Liver (tissue), 9 donors: ENCODE results near the gene APOL6. TPM values are rescaled to one million over a fixed set of nuclear protein-coding genes. Genes with fewer than 3 reads are reported as not detected.

Source experiments
- DNase-seq: peaks from one replicate; pipeline ENCODE4 v3.0.0-alpha.2; 2017; ENCODE audit warnings: low spot score
- H3K27ac ChIP-seq, 2 donors: one replicate each; pipeline ENCODE4 v1.7.0; 2013; ENCODE audit warnings: inconsistent platforms in 2 of 2, low read length in 2 of 2, control low read depth in 1 of 2, low read depth in 1 of 2, mild to moderate bottlenecking in 1 of 2
- H3K27me3 ChIP-seq, 4 donors: one replicate each; pipeline versions ENCODE4 v1.6.1 to v1.7.0; 2013; ENCODE audit warnings: low read length in 3 of 4, inconsistent platforms in 1 of 4, mild to moderate bottlenecking in 1 of 4, moderate library complexity in 1 of 4; ENCODE audit not compliant: control insufficient read depth in 4 of 4, insufficient read depth in 4 of 4
- H3K36me3 ChIP-seq, 4 donors: one replicate each; pipeline versions ENCODE4 v1.6.1 to v1.7.0; 2013; ENCODE audit warnings: low read length in 3 of 4, mild to moderate bottlenecking in 3 of 4, low read depth in 1 of 4, moderate library complexity in 1 of 4; ENCODE audit not compliant: control insufficient read depth in 4 of 4, insufficient read depth in 3 of 4
- H3K4me1 ChIP-seq, 4 donors: one replicate each; pipeline versions ENCODE4 v1.6.1 to v1.7.0; 2013; ENCODE audit warnings: low read length in 3 of 4, mild to moderate bottlenecking in 3 of 4, moderate library complexity in 1 of 4; ENCODE audit not compliant: control insufficient read depth in 4 of 4, insufficient read depth in 4 of 4
- H3K4me3 ChIP-seq, 3 donors: one replicate each; pipeline versions ENCODE4 v1.6.1 to v1.7.0; 2013; ENCODE audit warnings: low read length in 3 of 3, control low read depth in 1 of 3, low read depth in 1 of 3, mild to moderate bottlenecking in 1 of 3
- H3K9ac ChIP-seq, 2 donors: one replicate each; pipeline ENCODE4 v1.7.0; 2013; ENCODE audit warnings: low read length in 2 of 2, mild to moderate bottlenecking in 2 of 2, moderate library complexity in 2 of 2, control low read depth in 1 of 2, low read depth in 1 of 2
- H3K9me3 ChIP-seq, 4 donors: one replicate each; pipeline versions ENCODE4 v1.6.1 to v1.7.0; 2013; ENCODE audit warnings: low read length in 3 of 4; ENCODE audit not compliant: control insufficient read depth in 4 of 4
- EGR1 ChIP-seq, 2 donors: IDR thresholded peaks; 2 replicates each; pipeline ENCODE4 v1.6.1; 2016 to 2018; ENCODE audit warnings: antibody characterized with exemption in 2 of 2, low read depth in 2 of 2
- FOXA1 ChIP-seq: IDR thresholded peaks from 2 replicates; pipeline ENCODE4 v1.6.1; 2016; ENCODE audit warnings: antibody characterized with exemption
- FOXA2 ChIP-seq: IDR thresholded peaks from 2 replicates; pipeline ENCODE4 v1.6.1; 2016; ENCODE audit warnings: antibody characterized with exemption
- GABPA ChIP-seq, 2 donors: IDR thresholded peaks in 1 of 2; conservative IDR thresholded peaks in 1 of 2; 2 replicates each; pipeline ENCODE4 v1.6.1; 2016; ENCODE audit warnings: antibody characterized with exemption in 2 of 2, mild to moderate bottlenecking in 1 of 2, moderate library complexity in 1 of 2
- HNF4A ChIP-seq, 2 donors: conservative IDR thresholded peaks; 2 replicates each; pipeline ENCODE4 v1.6.1; 2016; ENCODE audit warnings: antibody characterized with exemption in 2 of 2, mild to moderate bottlenecking in 2 of 2
- HNF4G ChIP-seq: IDR thresholded peaks from 2 replicates; pipeline ENCODE4 v1.6.1; 2016; ENCODE audit warnings: antibody characterized with exemption
- JUND ChIP-seq, 2 donors: IDR thresholded peaks; 2 replicates each; pipeline ENCODE4 v1.6.1; 2016; ENCODE audit warnings: antibody characterized with exemption in 2 of 2
- NR2F2 ChIP-seq: IDR thresholded peaks from 2 replicates; pipeline ENCODE4 v1.6.1; 2016; ENCODE audit warnings: antibody characterized with exemption
- RAD21 ChIP-seq, 2 donors: IDR thresholded peaks; 2 replicates each; pipeline ENCODE4 v1.6.1; 2016; ENCODE audit warnings: antibody characterized with exemption in 2 of 2, mild to moderate bottlenecking in 2 of 2
- RXRA ChIP-seq, 2 donors: IDR thresholded peaks; 2 replicates each; pipeline ENCODE4 v1.6.1; 2017 to 2018; ENCODE audit warnings: antibody characterized with exemption in 2 of 2, mild to moderate bottlenecking in 1 of 2
- SP1 ChIP-seq: IDR thresholded peaks from 2 replicates; pipeline ENCODE4 v1.6.1; 2018; ENCODE audit warnings: antibody characterized with exemption, mild to moderate bottlenecking
- TAF1 ChIP-seq: conservative IDR thresholded peaks from 2 replicates; pipeline ENCODE4 v1.6.1; 2016; ENCODE audit warnings: antibody characterized with exemption, mild to moderate bottlenecking
- YY1 ChIP-seq: IDR thresholded peaks from 2 replicates; pipeline ENCODE4 v1.6.1; 2016; ENCODE audit warnings: antibody characterized with exemption, mild to moderate bottlenecking
- WGBS: extraction: QIAGEN DNeasy Blood & Tissue Kit; methylation state at CpG from one replicate; pipeline ENCODE4 v1.1.7; 2013; 5-methylcytosine and 5-hydroxymethylcytosine counted together
- polyA plus RNA-seq, 2 donors: library from polyadenylated mRNA; stranded (reverse) in 1 of 2; unstranded in 1 of 2; fragments of 200-250 nt in 1 of 2; fragments of >200 nt in 1 of 2; fragmentation: Nextera tagmentation in 1 of 2; extraction: Ambion mirVana in 1 of 2; gene quantifications; one replicate each; pipeline versions ENCODE4 v1.2.1 to v1.2.3, GENCODE V29; 2013 to 2015
- total RNA-seq, 2 donors: library from RNA; depleted of rRNA; stranded (reverse); fragments of >200 nt; gene quantifications; one replicate each; pipeline ENCODE4 v1.2.3, GENCODE V29; 2014
- TF ChIP-seq, protein P1 (sequence below): IDR thresholded peaks from 2 replicates; pipeline ENCODE4 v1.6.1; 2016; ENCODE audit warnings: antibody characterized with exemption
- TF ChIP-seq, protein P2 (sequence below): IDR thresholded peaks from 2 replicates; pipeline ENCODE4 v1.6.1; 2016; ENCODE audit warnings: antibody characterized with exemption, mild to moderate bottlenecking
- TF ChIP-seq, protein P3 (sequence below): fragments of 150-350 bp; IDR thresholded peaks from 2 replicates; pipeline ENCODE4 v1.5.1; 2017; ENCODE audit warnings: improper control_type of control experiment, low read depth, low read length; ENCODE audit not compliant: missing input control
- TF ChIP-seq, protein P4 (sequence below): IDR thresholded peaks from 2 replicates; pipeline ENCODE4 v1.6.1; 2016; ENCODE audit warnings: antibody characterized with exemption
- TF ChIP-seq, protein P5 (sequence below): IDR thresholded peaks from 2 replicates; pipeline ENCODE4 v1.6.1; 2016; ENCODE audit warnings: antibody characterized with exemption
- donor health status: healthy.
- donor health status: healthy.
- donor health status: healthy.
- donor health status: healthy.
- donor health status: healthy.

Gene APOL6
- total and polyA plus RNA-seq, 4 donors = 10.3 to 80.1 (median 17.3) TPM

DNA sequence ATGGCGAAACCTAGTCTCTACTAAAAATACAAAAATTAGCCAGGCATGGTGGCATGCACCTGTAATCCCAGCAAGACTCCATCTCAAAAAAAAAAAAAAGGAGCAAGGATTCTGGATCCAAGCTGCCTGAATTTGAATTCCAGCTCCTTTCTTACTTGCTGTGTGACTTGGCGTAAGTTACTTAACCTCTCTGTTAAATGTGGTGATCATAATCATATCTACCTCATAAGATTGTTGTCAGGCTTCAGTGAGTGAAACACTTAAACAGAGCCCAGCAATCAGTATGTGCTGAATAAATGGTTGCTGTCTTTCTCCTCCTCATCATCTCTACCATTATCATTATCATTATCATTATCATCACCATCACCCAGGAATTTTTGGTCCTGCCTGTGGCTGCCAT, 33.8 kb upstream of the APOL6 start:
- Histone ChIP-seq H3K27ac (no peak overlapping the region), H3K4me3 (no peak overlapping the region), H3K9ac (no peak overlapping the region), H3K27me3 (no peaks in the 10 kb centered on the region), H3K4me1 (peaks cover 0 to 7% (median 4%) of the 10 kb centered on the region in 4 donors), H3K36me3 (no peaks in the 10 kb centered on the region), H3K9me3 (no peaks in the 10 kb centered on the region)
- no peak for DNase-seq
- no peak for TF ChIP-seq HNF4G
- TF ChIP-seq, protein P1, sequence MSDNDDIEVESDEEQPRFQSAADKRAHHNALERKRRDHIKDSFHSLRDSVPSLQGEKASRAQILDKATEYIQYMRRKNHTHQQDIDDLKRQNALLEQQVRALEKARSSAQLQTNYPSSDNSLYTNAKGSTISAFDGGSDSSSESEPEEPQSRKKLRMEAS = no peak
- no peak for TF ChIP-seq SP1
- no peak for TF ChIP-seq RXRA (IDR thresholded peaks at IDR 0.05)
- TF ChIP-seq, protein P2, sequence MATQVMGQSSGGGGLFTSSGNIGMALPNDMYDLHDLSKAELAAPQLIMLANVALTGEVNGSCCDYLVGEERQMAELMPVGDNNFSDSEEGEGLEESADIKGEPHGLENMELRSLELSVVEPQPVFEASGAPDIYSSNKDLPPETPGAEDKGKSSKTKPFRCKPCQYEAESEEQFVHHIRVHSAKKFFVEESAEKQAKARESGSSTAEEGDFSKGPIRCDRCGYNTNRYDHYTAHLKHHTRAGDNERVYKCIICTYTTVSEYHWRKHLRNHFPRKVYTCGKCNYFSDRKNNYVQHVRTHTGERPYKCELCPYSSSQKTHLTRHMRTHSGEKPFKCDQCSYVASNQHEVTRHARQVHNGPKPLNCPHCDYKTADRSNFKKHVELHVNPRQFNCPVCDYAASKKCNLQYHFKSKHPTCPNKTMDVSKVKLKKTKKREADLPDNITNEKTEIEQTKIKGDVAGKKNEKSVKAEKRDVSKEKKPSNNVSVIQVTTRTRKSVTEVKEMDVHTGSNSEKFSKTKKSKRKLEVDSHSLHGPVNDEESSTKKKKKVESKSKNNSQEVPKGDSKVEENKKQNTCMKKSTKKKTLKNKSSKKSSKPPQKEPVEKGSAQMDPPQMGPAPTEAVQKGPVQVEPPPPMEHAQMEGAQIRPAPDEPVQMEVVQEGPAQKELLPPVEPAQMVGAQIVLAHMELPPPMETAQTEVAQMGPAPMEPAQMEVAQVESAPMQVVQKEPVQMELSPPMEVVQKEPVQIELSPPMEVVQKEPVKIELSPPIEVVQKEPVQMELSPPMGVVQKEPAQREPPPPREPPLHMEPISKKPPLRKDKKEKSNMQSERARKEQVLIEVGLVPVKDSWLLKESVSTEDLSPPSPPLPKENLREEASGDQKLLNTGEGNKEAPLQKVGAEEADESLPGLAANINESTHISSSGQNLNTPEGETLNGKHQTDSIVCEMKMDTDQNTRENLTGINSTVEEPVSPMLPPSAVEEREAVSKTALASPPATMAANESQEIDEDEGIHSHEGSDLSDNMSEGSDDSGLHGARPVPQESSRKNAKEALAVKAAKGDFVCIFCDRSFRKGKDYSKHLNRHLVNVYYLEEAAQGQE = no peak
- TF ChIP-seq FOXA1 = no peak
- no peak for TF ChIP-seq JUND (IDR thresholded peaks at IDR 0.05)
- TF ChIP-seq TAF1 = no peak
- no peak for TF ChIP-seq RAD21 (IDR thresholded peaks at IDR 0.05)
- TF ChIP-seq, protein P3, sequence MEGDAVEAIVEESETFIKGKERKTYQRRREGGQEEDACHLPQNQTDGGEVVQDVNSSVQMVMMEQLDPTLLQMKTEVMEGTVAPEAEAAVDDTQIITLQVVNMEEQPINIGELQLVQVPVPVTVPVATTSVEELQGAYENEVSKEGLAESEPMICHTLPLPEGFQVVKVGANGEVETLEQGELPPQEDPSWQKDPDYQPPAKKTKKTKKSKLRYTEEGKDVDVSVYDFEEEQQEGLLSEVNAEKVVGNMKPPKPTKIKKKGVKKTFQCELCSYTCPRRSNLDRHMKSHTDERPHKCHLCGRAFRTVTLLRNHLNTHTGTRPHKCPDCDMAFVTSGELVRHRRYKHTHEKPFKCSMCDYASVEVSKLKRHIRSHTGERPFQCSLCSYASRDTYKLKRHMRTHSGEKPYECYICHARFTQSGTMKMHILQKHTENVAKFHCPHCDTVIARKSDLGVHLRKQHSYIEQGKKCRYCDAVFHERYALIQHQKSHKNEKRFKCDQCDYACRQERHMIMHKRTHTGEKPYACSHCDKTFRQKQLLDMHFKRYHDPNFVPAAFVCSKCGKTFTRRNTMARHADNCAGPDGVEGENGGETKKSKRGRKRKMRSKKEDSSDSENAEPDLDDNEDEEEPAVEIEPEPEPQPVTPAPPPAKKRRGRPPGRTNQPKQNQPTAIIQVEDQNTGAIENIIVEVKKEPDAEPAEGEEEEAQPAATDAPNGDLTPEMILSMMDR = no peak
- TF ChIP-seq, protein P4, sequence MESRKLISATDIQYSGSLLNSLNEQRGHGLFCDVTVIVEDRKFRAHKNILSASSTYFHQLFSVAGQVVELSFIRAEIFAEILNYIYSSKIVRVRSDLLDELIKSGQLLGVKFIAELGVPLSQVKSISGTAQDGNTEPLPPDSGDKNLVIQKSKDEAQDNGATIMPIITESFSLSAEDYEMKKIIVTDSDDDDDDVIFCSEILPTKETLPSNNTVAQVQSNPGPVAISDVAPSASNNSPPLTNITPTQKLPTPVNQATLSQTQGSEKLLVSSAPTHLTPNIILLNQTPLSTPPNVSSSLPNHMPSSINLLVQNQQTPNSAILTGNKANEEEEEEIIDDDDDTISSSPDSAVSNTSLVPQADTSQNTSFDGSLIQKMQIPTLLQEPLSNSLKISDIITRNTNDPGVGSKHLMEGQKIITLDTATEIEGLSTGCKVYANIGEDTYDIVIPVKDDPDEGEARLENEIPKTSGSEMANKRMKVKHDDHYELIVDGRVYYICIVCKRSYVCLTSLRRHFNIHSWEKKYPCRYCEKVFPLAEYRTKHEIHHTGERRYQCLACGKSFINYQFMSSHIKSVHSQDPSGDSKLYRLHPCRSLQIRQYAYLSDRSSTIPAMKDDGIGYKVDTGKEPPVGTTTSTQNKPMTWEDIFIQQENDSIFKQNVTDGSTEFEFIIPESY = no peak
- TF ChIP-seq, protein P5, sequence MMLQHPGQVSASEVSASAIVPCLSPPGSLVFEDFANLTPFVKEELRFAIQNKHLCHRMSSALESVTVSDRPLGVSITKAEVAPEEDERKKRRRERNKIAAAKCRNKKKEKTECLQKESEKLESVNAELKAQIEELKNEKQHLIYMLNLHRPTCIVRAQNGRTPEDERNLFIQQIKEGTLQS = no peak
- TF ChIP-seq NR2F2 = no peak
- TF ChIP-seq HNF4A (conservative IDR thresholded peaks at IDR 0.05) = no peak
- TF ChIP-seq EGR1 (IDR thresholded peaks at IDR 0.05; ENCODE audit: low read depth in 2 of 2) = no peak
- TF ChIP-seq FOXA2 = no peak
- no peak for TF ChIP-seq YY1
- TF ChIP-seq GABPA (IDR thresholded peaks at IDR 0.05 in 1 of 2, conservative IDR thresholded peaks at IDR 0.05 in 1 of 2) = no peak
- 97% methylated on average over 2 of the region's 2 CpGs for WGBS
